H1 (cell line): ENCODE results near the gene ADGRL3. TPM values are rescaled to one million over a fixed set of nuclear protein-coding genes. Genes with fewer than 3 reads are reported as not detected.
"Not testable (repeated sequence)": the region's sequence is repeated elsewhere in the genome, so short reads cannot be mapped to it uniquely, and the experiment has no call there.

Experiments used
- CTCF ChIA-PET: fragments of 300-600 bp; sonication (Branson Sonifier 250); formaldehyde crosslinking; loops from one replicate; lab custom pipeline; 2021; ENCODE audit not compliant: partially characterized antibody; lab: Charles Lee
- POLR2A ChIA-PET: fragments of 300-600 bp; sonication (Branson Sonifier 250); formaldehyde crosslinking; loops from one replicate; lab custom pipeline; 2021; ENCODE audit warnings: inconsistent platforms; ENCODE audit not compliant: partially characterized antibody; lab: Charles Lee
- DNase-seq, 2 experiments: peaks; one replicate each; pipeline versions ENCODE4 v3.0.0 to v3.0.0-alpha.2; 2010 to 2022; ENCODE audit warnings: low spot score in 2 of 2, low read depth in 1 of 2, mixed read lengths in 1 of 2
- FAIRE-seq: peaks from 2 replicates; lab custom pipeline; 2011; peaks lifted over from hg19 to GRCh38; lab: Jason Lieb, UNC
- H2AFZ ChIP-seq: 2 replicates; pipeline ENCODE4 v1.8.1; 2012; ENCODE audit warnings: low read length, inconsistent platforms
- H2AK5ac ChIP-seq: 2 replicates; pipeline ENCODE4 v1.6.1; 2013; ENCODE audit warnings: low read depth, low read length
- H2BK120ac ChIP-seq: replicated peaks from 2 replicates; pipeline ENCODE3; 2013; ENCODE audit warnings: low read depth, low read length, inconsistent platforms
- H2BK12ac ChIP-seq: 2 replicates; pipeline ENCODE4 v1.6.1; 2013; ENCODE audit warnings: low read depth, low read length
- H2BK15ac ChIP-seq: 2 replicates; pipeline ENCODE4 v1.6.1; 2013; ENCODE audit warnings: low read length
- H2BK20ac ChIP-seq: 2 replicates; pipeline ENCODE4 v1.6.1; 2013; ENCODE audit warnings: low read length
- H2BK5ac ChIP-seq: 2 replicates; pipeline ENCODE4 v1.6.1; 2013; ENCODE audit warnings: low read depth, low read length
- H3K14ac ChIP-seq: 2 replicates; pipeline ENCODE4 v1.6.1; 2013; ENCODE audit warnings: inconsistent platforms; ENCODE audit not compliant: insufficient read length
- H3K18ac ChIP-seq: 2 replicates; pipeline ENCODE4 v1.6.1; 2013; ENCODE audit warnings: low read length; ENCODE audit errors: extremely low read depth
- H3K23ac ChIP-seq: 2 replicates; pipeline ENCODE4 v1.6.1; 2013; ENCODE audit warnings: inconsistent platforms; ENCODE audit not compliant: insufficient read length
- H3K23me2 ChIP-seq: 2 replicates; pipeline ENCODE4 v1.6.1; 2013; ENCODE audit warnings: low read depth, low read length
- H3K27ac ChIP-seq: 2 replicates; pipeline ENCODE4 v1.6.1; 2011; ENCODE audit warnings: low read depth, low read length, inconsistent platforms
- H3K27me3 ChIP-seq, 4 experiments: replicated peaks in 1 of 4; 1 replicate in 1 of 4; 2 replicates in 3 of 4; pipeline versions ENCODE4 v1.6.1 to v1.8.1; 2011 to 2013; ENCODE audit warnings: low read length in 3 of 4, mild to moderate bottlenecking in 3 of 4, inconsistent platforms in 2 of 4, mixed read lengths in 2 of 4, moderate library complexity in 1 of 4; ENCODE audit not compliant: control insufficient read depth in 3 of 4, insufficient read depth in 3 of 4; ENCODE audit errors: extremely low read depth in 1 of 4
- H3K36me3 ChIP-seq, 4 experiments: 2 replicates each; pipeline versions ENCODE4 v1.6.1 to v1.8.1; 2011 to 2013; ENCODE audit warnings: mild to moderate bottlenecking in 4 of 4, low read length in 3 of 4, moderate library complexity in 2 of 4, control low read depth in 1 of 4, inconsistent platforms in 1 of 4; ENCODE audit not compliant: insufficient read depth in 4 of 4, control insufficient read depth in 2 of 4
- H3K4ac ChIP-seq: replicated peaks from 2 replicates; pipeline ENCODE3; 2013; ENCODE audit warnings: low read length, low read depth, mixed read lengths, inconsistent platforms; ENCODE audit not compliant: insufficient read length
- H3K4me1 ChIP-seq, 4 experiments: replicated peaks in 1 of 4; 1 replicate in 1 of 4; 2 replicates in 3 of 4; pipeline versions ENCODE4 v1.6.1 to v1.8.1; 2011 to 2013; ENCODE audit warnings: low read length in 3 of 4, inconsistent platforms in 2 of 4, mixed read lengths in 1 of 4; ENCODE audit not compliant: insufficient read depth in 4 of 4, control insufficient read depth in 3 of 4
- H3K4me2 ChIP-seq, 2 experiments: 2 replicates each; pipeline versions ENCODE4 v1.6.1 to v1.8.1; 2011 to 2013; ENCODE audit warnings: low read depth in 2 of 2, low read length in 2 of 2, control low read depth in 1 of 2, inconsistent platforms in 1 of 2, mild to moderate bottlenecking in 1 of 2; ENCODE audit not compliant: insufficient read depth in 1 of 2
- H3K4me3 ChIP-seq, 4 experiments: fragments of 200-600, 300-600 bp in 1 of 4; sonication (generic), shearing (Covaris generic), sonication (Bioruptor Twin) in 1 of 4; 2 replicates each; pipeline versions ENCODE4 v1.5.1 to v1.8.1; 2011 to 2016; ENCODE audit warnings: low read length in 4 of 4, low read depth in 3 of 4, control low read depth in 2 of 4, inconsistent platforms in 2 of 4, mild to moderate bottlenecking in 2 of 4, mixed read lengths in 1 of 4, moderate library complexity in 1 of 4; ENCODE audit not compliant: insufficient read depth in 2 of 4; ENCODE audit errors: extremely low read depth in 1 of 4
- H3K56ac ChIP-seq: replicated peaks from 2 replicates; pipeline ENCODE3; 2013; ENCODE audit warnings: low read depth, mild to moderate bottlenecking, mixed read lengths, low read length, inconsistent platforms; ENCODE audit not compliant: insufficient read length
- H3K79me1 ChIP-seq: 2 replicates; pipeline ENCODE4 v1.6.1; 2013; ENCODE audit warnings: low read depth, low read length, control low read depth
- H3K79me2 ChIP-seq, 2 experiments: 2 replicates each; pipeline versions ENCODE4 v1.6.1 to v1.8.1; 2012 to 2013; ENCODE audit warnings: low read length in 2 of 2, mild to moderate bottlenecking in 2 of 2, inconsistent platforms in 1 of 2; ENCODE audit not compliant: insufficient read depth in 2 of 2, control insufficient read depth in 1 of 2
- H3K9ac ChIP-seq, 4 experiments: replicated peaks in 1 of 4; 1 replicate in 1 of 4; 2 replicates in 3 of 4; pipeline versions ENCODE4 v1.6.1 to v1.8.1; 2011 to 2013; ENCODE audit warnings: low read depth in 3 of 4, low read length in 3 of 4, control low read depth in 2 of 4, mild to moderate bottlenecking in 2 of 4, moderate library complexity in 2 of 4, inconsistent platforms in 1 of 4; ENCODE audit errors: extremely low read depth in 1 of 4
- H3K9me3 ChIP-seq, 2 experiments: 2 replicates each; pipeline versions ENCODE4 v1.6.1 to v1.8.1; 2012 to 2013; ENCODE audit warnings: mild to moderate bottlenecking in 2 of 2, moderate library complexity in 2 of 2, control low read depth in 1 of 2, inconsistent platforms in 1 of 2, low read depth in 1 of 2, low read length in 1 of 2, mixed read lengths in 1 of 2; ENCODE audit not compliant: insufficient read depth in 2 of 2
- H4K20me1 ChIP-seq, 2 experiments: replicated peaks in 1 of 2; 2 replicates each; pipeline versions ENCODE3 to v1.8.1; 2011 to 2013; ENCODE audit warnings: inconsistent platforms in 2 of 2, low read length in 2 of 2, mild to moderate bottlenecking in 1 of 2; ENCODE audit not compliant: insufficient read depth in 2 of 2, control insufficient read depth in 1 of 2
- H4K5ac ChIP-seq: 2 replicates; pipeline ENCODE4 v1.6.1; 2013; ENCODE audit warnings: low read length, low read depth, mixed read lengths, inconsistent platforms; ENCODE audit not compliant: insufficient read length
- H4K8ac ChIP-seq: 2 replicates; pipeline ENCODE4 v1.8.0; 2013; ENCODE audit warnings: mild to moderate bottlenecking, moderate library complexity, low read length, inconsistent platforms; ENCODE audit not compliant: insufficient read depth; ENCODE audit errors: extremely low read depth
- H4K91ac ChIP-seq: replicated peaks from 2 replicates; pipeline ENCODE3; 2013; ENCODE audit warnings: low read length, mixed read lengths, inconsistent platforms; ENCODE audit not compliant: insufficient read length
- SP4 ChIP-seq: IDR thresholded peaks from 2 replicates; pipeline ENCODE4 v1.6.1; 2012; ENCODE audit warnings: low read length, inconsistent platforms
- WGBS, 2 experiments: shearing (Covaris generic) in 1 of 2; methylation state at CpG; one replicate each; pipeline versions ENCODE4 v1.1.6 to v1.1.7; 2013 to 2015; ENCODE audit warnings: low lambda C conversion rate in 2 of 2, mixed read lengths in 2 of 2, inconsistent platforms in 1 of 2, low coverage in 1 of 2, missing lambda C conversion rate in 1 of 2; ENCODE audit not compliant: insufficient replicate concordance in 2 of 2, insufficient coverage in 1 of 2, insufficient read length in 1 of 2; ENCODE audit errors: extremely low coverage in 1 of 2, missing lambda C conversion rate in 1 of 2; 5-methylcytosine and 5-hydroxymethylcytosine counted together
- polyA plus RNA-seq, 7 experiments: library from polyadenylated mRNA; depleted of rRNA in 3 of 7; stranded (reverse) in 5 of 7; unstranded in 2 of 7; fragments of >200 nt in 5 of 7; fragments of 200-250 nt in 2 of 7; gene quantifications; 1 replicate in 5 of 7; 2 replicates in 1 of 7; 4 replicates in 1 of 7; pipeline versions ENCODE4 v1.2.1 to v1.2.3, GENCODE V29; 2011 to 2013; ENCODE audit warnings: missing spikeins in 2 of 7, mixed read lengths in 2 of 7
- total RNA-seq: library from RNA; stranded (reverse); fragmentation: NEBNext Ultra II Directional; extraction: Animal tissue kit (Norgen Biotek cat#: 25700); gene quantifications from 2 replicates; pipeline ENCODE4 v1.2.1, GENCODE V29; 2021

Gene ADGRL3
- total and polyA plus RNA-seq, 2 of the 8 experiments (the other 6 are each of a cell fraction or from before 2014, with no cell fraction given), result 6.6 to 13.0 TPM

DNA sequence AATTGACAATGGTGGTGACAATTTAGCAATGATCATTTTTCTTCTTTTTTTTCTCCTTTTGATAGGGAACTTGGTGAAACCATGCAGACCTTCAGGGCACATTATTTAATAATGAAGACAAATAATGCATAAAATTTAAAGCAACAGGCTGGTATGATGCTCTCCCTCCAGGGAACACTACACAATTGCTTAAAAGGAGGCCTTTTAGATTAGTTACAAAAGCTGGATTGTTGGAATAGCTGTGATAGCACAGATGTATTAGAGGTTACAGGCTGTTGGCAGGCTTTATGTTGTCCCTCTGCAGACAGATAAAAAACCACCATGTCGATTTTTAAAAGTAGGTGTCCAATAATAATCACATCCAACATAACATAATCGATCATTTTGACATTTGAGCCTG, 307.0 kb downstream of the ADGRL3 start (continued):
- no peak for TF ChIP-seq SP4

DNA sequence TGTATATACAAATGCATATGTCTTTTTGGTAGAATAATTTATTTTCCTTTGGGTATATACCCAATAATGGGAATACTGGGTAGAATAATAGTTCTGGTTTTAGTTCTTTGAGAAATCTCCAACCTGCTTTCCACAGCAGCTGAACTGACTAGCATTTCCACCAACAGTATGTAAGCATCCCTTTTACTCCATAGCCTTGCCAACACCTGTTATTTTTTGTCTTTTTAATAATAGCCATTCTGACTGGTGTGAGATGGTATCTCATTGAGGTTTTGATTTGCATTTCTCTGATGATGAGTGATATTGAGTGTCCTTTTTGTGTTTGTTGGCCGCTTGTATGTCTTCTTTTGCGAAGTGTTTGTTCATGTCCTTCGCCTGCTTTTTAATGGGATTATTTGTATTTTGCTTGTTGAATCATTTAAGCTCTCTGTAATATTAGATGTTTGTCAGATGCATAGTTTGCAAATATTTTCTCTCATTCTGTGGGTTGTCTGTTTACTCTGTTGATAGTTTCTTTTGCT, 309.7 kb downstream of the ADGRL3 start:
- H2BK12ac ChIP-seq, POLR2A ChIA-PET: not testable (repeated sequence)
- 96% methylated on average over 3 of the region's 3 CpGs; no CpG with 5 or more reads in 1 of the 2 experiments for WGBS, 2 experiments

More for the DNA sequence above, 309.7 kb downstream of the ADGRL3 start:
- H4K5ac ChIP-seq, H2AK5ac ChIP-seq, DNase-seq, H3K23me2 ChIP-seq, H3K4ac ChIP-seq, H3K4me1 ChIP-seq, H3K56ac ChIP-seq, H3K36me3 ChIP-seq, H3K79me1 ChIP-seq, H4K8ac ChIP-seq, H3K79me2 ChIP-seq, H2BK120ac ChIP-seq, H3K4me2 ChIP-seq, H3K27me3 ChIP-seq, H3K23ac ChIP-seq, CTCF ChIA-PET, H4K20me1 ChIP-seq, FAIRE-seq, H3K9me3 ChIP-seq, H4K91ac ChIP-seq, H3K27ac ChIP-seq, H2AFZ ChIP-seq, H3K14ac ChIP-seq, H2BK15ac ChIP-seq, H3K9ac ChIP-seq, H3K18ac ChIP-seq, H2BK20ac ChIP-seq, H3K4me3 ChIP-seq, H2BK5ac ChIP-seq: not testable (repeated sequence)
